ENCODE measurements around the gene CHRNB1. TPM values are rescaled to one million over a fixed set of nuclear protein-coding genes. Genes with fewer than 3 reads are reported as not detected.
A peak's percentile ranks its signal among the peaks of the same experiment; 100 is the strongest.

Gene CHRNB1
- total and polyA plus RNA-seq, 2 donors (not counting 1 experiment from before 2014, with no cell fraction given) = 6.2 to 7.2 TPM

DNA sequence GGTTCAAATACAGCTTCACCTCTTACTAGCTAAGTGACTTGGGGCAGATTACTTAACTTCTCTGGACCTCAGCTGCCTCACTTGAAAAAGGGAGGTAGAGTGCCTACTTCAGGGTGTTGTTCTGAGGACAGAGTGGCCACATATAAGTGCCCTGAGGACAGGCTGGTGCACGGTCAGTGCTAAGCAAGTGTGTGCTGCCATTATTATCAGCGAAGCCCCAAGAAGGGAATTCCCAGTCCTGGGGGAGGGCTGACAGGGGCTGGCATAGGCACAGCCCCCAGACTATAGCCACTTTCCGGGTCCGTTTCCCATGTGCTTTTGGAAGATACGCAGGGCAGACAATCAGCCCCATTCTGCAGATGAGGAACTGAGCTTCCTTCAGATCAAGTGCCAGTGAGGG is 32.1 kb downstream of the CHRNB1 start:
- no peaks in the 10 kb centered on the region for H3K27me3 ChIP-seq (replicated peaks in 1 of 4; ENCODE audit: control extremely low read depth in 1 of 4, control insufficient read depth in 3 of 4, insufficient read depth in 4 of 4, low read length in 3 of 4)

More for the DNA sequence above, 32.1 kb downstream of the CHRNB1 start:
- H2AFZ ChIP-seq (ENCODE audit: insufficient read depth, low read depth, low read length, poor library complexity, severe bottlenecking) = no peak overlapping the region
- H3K9me3 ChIP-seq (ENCODE audit: control extremely low read depth in 1 of 3, control insufficient read depth in 2 of 3, insufficient read depth in 1 of 3, low read length in 2 of 3) = no peaks in the 10 kb centered on the region
- H4K20me1 ChIP-seq (ENCODE audit: control insufficient read depth, insufficient read depth, low read length, poor library complexity, severe bottlenecking) = peaks cover 60% of the 10 kb centered on the region
- ChIA-PET POLR2A (interaction anchor here (0.7 kb wide), 1 partner anchor 11 kb away, joined by 3 read pairs; no protein-coding TSS in a partner anchor), CTCF (interaction anchor here (0.9 to 1.5 kb wide), 6 partner anchors 8 to 121 kb away, joined by 3 to 5 read pairs (median 3); no protein-coding TSS in a partner anchor)
- H3K4me1 ChIP-seq (ENCODE audit: control insufficient read depth in 2 of 2, insufficient read depth in 2 of 2, low read length in 2 of 2) = peaks cover 26 to 42% of the 10 kb centered on the region in 2 donors
- H3K27me3 Mint-ChIP-seq = no peaks in the 10 kb centered on the region
- no peak overlapping the region for H3K4me3 ChIP-seq (ENCODE audit: control extremely low read depth in 1 of 5, extremely low read depth in 1 of 5, insufficient read depth in 1 of 5, low read depth in 2 of 5, low read length in 4 of 5)
- TF ChIP-seq EZH2 (IDR thresholded peaks at IDR 0.05; ENCODE audit: borderline replicate concordance, insufficient read depth, low read depth, low read length, poor library complexity, severe bottlenecking) = no peak
- TF ChIP-seq, protein P1, sequence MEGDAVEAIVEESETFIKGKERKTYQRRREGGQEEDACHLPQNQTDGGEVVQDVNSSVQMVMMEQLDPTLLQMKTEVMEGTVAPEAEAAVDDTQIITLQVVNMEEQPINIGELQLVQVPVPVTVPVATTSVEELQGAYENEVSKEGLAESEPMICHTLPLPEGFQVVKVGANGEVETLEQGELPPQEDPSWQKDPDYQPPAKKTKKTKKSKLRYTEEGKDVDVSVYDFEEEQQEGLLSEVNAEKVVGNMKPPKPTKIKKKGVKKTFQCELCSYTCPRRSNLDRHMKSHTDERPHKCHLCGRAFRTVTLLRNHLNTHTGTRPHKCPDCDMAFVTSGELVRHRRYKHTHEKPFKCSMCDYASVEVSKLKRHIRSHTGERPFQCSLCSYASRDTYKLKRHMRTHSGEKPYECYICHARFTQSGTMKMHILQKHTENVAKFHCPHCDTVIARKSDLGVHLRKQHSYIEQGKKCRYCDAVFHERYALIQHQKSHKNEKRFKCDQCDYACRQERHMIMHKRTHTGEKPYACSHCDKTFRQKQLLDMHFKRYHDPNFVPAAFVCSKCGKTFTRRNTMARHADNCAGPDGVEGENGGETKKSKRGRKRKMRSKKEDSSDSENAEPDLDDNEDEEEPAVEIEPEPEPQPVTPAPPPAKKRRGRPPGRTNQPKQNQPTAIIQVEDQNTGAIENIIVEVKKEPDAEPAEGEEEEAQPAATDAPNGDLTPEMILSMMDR (IDR thresholded peaks at IDR 0.05) = no peak
- intact Hi-C loops (cut with micrococcal nuclease) = no loop called here
- H3K79me2 ChIP-seq (ENCODE audit: control insufficient read depth, insufficient read depth, low read length) = peaks cover 91% of the 10 kb centered on the region
- H3K9ac ChIP-seq (ENCODE audit: low read length) = no peak overlapping the region
- peaks cover 56% of the 10 kb centered on the region for H3K4me1 Mint-ChIP-seq
- no peak overlapping the region for H3K27ac ChIP-seq (ENCODE audit: low read length in 2 of 2)
- no peaks in the 10 kb centered on the region for H3K9me3 Mint-ChIP-seq (ENCODE audit: insufficient read depth)
- WGBS (ENCODE audit: insufficient coverage) = 97% methylated on average over 5 of the region's 5 CpGs
- no peak for DNase-seq
- H3K4me3 Mint-ChIP-seq = peak overlapping the region; percentile 96
- H3K27ac Mint-ChIP-seq = peak overlapping the region; percentile 50
- ATAC-seq (ENCODE audit: low read depth) = no peak
- H3K36me3 ChIP-seq (replicated peaks in 1 of 2; ENCODE audit: control extremely low read depth in 1 of 2, control insufficient read depth in 1 of 2, extremely low read depth in 1 of 2, insufficient read depth in 2 of 2, low read length in 1 of 2) = no peaks in the 10 kb centered on the region
- H3K4me2 ChIP-seq (replicated peaks; ENCODE audit: low read depth, low read length, poor library complexity, severe bottlenecking) = peak overlapping the region; percentile 93
